GM04504 (cell line): ENCODE results near the gene ZNF440.
"Not testable (repeated sequence)": the region's sequence is repeated elsewhere in the genome, so short reads cannot be mapped to it uniquely, and the experiment has no call there.

Experiments used
- DNase-seq: peaks from one replicate; pipeline ENCODE4 v3.0.0-alpha.2; 2012; ENCODE audit warnings: low read depth

Gene ZNF440

DNA sequence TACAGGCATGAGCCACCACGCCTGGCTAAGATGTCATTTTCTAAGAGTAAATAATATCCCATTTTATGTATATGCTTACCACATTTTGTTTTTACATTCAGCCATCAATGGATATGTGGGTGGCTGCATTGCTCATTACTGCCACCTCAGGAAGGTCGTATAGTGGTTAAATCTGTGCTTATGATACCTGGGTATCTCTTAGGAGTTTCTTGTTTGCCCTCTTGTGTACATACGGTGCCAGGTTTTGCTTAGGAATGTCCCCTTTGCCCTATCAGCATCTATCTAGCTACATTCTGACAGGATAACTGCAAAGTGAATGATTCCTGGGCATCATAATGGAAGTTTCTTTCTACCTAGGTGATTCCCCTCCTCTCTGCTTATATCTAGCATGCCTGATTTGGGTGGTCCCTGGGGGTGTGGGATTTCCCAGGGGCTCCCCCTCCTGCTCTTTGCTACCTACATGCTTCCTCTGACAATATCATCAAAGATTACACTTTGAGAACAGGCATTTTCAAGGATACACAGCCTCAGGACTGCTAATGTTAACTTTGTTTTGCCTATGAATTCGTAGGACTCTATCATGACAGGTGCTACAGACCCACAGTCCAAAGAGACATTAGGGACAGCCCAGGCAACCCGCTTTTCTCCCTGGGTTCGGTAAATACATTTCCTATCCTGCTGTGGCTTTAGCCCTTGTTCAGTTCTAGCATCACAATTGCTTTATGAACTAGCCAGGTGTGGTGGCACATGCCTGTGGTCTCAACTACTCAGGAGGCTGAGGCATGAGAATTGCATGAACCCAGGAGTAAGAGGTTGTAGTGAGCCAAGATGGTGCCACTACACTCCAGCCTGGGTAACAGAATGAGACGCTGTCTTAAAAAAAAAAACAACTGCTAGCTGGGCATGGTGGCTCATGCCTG lies 15.1 kb downstream of the ZNF440 start:
- DNase-seq, result not testable (repeated sequence)

GRCh38 chr19:11832253-11832912 lies 18.3 kb downstream of the ZNF440 start:
- no peak for DNase-seq

DNA sequence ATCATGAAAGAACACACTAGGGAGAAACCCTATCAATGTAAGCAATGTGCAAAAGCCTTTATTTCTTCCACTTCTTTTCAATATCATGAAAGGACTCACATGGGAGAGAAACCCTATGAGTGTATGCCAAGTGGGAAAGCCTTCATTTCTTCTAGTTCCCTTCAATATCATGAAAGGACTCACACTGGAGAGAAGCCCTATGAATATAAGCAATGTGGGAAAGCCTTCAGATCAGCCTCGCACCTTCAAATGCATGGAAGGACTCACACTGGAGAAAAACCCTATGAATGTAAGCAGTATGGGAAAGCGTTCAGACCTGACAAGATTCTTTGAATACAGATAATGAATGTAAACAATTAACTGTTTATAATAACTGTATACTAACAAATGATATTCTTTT lies 19.5 kb downstream of the ZNF440 start:
- no peak for DNase-seq

GRCh38 chr19:11835626-11836066 lies 21.6 kb downstream of the ZNF440 start:
- not testable (repeated sequence) for DNase-seq

- DNase-seq, result no peak
Measured at GRCh38 chr19:11843722-11844121, 29.6 kb downstream of the ZNF440 start.

DNA sequence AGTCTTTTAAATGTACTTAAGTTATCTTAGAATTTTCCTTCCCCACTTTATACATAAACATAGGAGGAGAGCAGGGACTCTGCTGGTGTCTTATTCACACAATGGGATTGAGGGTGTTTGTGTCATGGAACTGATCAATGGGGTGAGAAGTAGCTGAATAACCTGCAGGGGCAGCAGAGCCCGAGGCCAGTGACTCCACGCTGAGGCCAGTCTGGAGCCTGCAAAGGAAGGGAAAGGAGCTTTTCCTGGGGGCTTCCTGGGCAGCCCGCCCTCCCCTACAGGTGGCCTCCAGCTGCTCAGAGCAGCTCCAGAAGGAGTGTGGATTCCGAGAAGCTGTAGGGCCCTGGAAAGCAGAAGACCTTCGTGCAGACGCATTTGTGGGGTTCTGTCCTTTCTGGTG lies 33.5 kb downstream of the ZNF440 start:
- not testable (repeated sequence) for DNase-seq

DNA sequence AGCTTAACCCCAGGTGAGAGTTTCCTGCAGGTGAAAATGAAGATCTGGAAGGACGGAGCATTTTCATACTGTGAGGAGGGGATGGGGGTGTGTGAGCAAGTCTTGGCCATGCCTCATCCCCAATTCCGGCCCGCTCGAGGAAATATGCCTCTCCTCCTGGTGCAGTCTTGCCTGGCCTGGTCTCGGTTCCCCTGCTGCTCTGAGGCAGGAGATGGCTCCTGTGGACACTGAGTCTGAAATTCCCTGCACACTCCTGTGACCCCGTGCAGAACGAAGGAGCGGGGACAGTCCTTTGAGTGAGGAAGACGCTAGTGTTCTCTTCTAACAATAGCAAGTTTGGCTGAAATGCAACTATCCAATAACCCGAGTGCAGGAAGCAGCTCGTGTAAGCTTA lies 34.1 kb downstream of the ZNF440 start:
- no peak for DNase-seq

- peak; percentile 44 for DNase-seq
Measured at GRCh38 chr19:11848594-11849469, 34.8 kb downstream of the ZNF440 start, which contains the start of gene ZNF439. Gene ZNF439 (plus strand): TSS chr19:11848726. CDS start chr19:11848868, 142 bp downstream.

- not testable (repeated sequence) for DNase-seq
Measured at GRCh38 chr19:11850289-11850688, 36.2 kb downstream of the ZNF440 start.

DNA sequence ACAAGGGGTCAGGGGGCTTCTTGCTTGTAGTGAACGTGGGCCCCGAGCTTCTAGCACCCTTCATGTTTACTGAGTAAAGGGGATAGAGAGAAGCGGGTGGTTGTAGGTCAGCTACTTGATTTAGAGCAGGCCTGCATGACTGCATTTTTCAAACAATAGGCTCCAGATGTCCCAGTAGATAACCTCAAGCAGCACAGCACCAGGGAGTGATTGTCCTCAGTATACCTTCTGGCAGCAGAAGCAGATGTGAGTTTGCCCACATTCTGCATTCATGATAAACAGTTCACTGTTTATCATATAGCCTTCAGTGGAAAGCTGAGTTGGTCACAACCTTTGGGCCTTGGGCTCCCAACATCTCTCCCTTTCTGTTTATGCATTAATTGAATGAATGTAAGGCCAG lies 39.3 kb downstream of the ZNF440 start:
- no peak for DNase-seq

DNA sequence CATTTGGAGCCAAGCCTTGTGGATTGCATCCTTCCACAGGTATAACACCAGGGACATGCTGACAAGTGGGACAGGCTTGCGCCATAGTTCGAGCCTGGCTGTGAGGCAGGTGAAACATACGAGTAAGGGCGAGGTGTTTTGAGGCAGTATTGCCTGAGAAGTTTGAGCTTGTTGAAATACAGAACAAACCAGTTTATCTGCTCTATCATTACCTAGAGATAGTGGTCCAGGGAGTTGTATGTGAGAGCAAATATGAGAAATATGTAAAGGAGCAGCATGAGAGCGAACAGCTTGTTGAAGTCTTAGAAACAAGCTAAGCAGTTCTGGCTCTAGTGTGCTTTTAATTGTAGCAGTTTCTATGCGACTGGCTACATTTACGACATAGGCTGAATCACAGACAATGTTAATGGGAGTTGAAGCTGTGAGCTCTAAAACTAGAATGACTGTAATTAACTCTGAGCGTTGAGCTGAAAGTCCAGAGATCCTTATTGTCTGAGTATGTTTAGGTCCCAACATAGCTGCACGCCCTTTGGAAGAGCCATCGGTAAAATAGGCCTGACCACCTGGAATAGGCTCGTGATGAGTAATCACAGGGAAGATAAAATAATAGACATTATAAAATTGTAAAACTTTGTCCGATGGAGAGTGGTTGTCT lies 42.6 kb downstream of the ZNF440 start:
- DNase-seq, result no peak

- DNase-seq, result no peak
Measured at GRCh38 chr19:11860721-11861120, 46.6 kb downstream of the ZNF440 start.

GRCh38 chr19:11861301-11861700 lies 47.2 kb downstream of the ZNF440 start:
- no peak for DNase-seq

DNA sequence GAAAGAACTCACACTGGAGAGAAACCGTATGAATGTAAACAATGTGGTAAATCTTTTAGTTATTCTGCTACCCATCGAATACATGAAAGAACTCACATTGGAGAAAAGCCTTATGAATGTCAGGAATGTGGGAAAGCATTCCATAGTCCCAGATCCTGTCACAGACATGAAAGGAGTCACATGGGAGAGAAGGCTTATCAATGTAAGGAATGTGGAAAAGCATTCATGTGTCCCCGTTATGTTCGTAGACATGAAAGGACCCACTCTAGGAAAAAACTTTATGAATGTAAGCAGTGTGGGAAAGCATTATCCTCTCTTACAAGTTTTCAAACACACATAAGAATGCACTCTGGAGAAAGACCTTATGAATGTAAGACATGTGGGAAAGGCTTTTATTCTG lies 53.7 kb downstream of the ZNF440 start:
- not testable (repeated sequence) for DNase-seq

- DNase-seq, result no peak
Measured at GRCh38 chr19:11868188-11868587, 54.1 kb downstream of the ZNF440 start.

DNA sequence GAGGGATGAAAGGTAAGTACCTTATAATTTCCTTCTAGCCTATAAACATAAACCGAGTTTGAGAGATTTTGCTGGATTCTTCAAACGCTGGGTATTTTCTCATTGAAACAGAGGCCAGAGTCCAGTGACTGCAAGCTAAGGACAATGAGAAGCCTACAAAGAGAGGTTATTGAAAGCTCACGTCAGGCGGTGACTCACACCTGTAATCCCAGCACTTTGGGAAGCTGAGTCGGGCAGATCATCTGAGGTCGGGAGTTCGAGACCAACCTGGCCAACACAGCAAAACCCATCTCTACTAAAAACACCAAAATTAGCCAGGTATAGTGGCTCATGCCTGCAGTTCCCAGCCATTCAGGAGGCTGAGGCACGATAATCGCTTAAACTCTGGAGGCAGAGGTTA lies 58.6 kb downstream of the ZNF440 start:
- no peak for DNase-seq

GRCh38 chr19:11873762-11874161 lies 59.7 kb downstream of the ZNF440 start:
- no peak for DNase-seq

GRCh38 chr19:11879687-11880266 lies 65.7 kb downstream of the ZNF440 start:
- DNase-seq, result not testable (repeated sequence)

- no peak for DNase-seq
Measured at GRCh38 chr19:11880598-11880997, 66.5 kb downstream of the ZNF440 start.

DNA sequence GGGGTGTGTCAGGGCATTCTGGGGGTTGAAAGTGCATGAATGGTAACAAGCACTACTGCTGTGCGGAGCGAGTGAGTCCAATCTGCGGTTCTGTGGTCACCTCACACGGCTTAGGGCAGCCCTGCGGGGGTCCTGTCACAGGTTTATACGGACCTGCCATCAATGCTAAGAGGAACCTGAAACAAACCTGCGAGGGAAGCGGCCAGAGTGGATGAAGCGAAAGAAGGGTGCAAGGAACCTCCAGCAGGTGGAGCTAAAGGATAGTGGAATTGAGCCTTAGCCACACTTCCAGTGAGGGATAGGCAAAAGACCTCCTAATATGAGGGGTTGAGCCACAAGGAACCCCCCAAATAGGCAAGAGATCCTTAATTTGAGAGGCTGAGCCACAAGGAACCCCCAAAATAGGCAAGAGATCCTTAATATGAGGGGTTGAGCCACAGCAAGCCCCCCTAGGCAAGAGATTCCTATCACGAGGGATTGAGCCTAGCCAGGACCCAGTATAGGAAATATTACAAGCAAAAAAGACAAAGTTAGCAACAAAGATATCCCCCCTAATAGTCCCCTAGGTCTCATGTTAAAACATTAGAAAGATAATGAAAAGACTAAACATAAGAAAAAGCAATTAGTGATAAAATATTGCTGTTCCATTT lies 67.2 kb downstream of the ZNF440 start:
- peak; percentile 20 for DNase-seq

DNA sequence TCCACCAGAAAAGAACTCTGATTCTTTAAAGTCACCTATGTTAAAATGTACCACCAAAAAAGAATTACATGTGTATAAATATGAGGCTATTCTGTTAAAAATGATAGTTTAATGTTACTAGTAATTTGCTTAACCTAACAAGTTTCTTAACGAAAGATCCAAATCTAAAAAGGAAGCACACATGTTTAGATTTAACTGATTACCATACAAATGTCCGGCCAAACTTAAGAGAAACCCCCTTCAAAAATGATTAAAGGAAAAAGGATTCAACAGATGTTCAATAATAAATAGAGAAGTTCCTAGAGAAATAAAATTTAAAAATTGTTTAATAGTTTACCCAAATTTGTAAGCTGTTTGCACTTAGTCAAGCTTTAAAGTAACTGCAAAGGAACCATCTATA lies 68.5 kb downstream of the ZNF440 start:
- no peak for DNase-seq
